GM23248 (cell line): ENCODE measurements around the gene PPP6R3. TPM values are rescaled to one million over a fixed set of nuclear protein-coding genes. Genes with fewer than 3 reads are reported as not detected.
"Not testable (repeated sequence)": the region's sequence is repeated elsewhere in the genome, so short reads cannot be mapped to it uniquely, and the experiment has no call there.

Experiments used
- DNase-seq: peaks from one replicate; pipeline ENCODE4 v3.0.0-alpha.2; 2015
- H2AFZ ChIP-seq: fragments of 200-600 bp; sonication (generic); 2 replicates; pipeline ENCODE4 v1.6.1; 2016; ENCODE audit warnings: antibody characterized with exemption
- H3F3A ChIP-seq: fragments of 200-600 bp; sonication (generic); 2 replicates; pipeline ENCODE4 v1.6.1; 2016; ENCODE audit warnings: mild to moderate bottlenecking, antibody characterized with exemption, mixed run types; ENCODE audit not compliant: insufficient read depth
- H3K27ac ChIP-seq: fragments of 200-600 bp; sonication (generic); 2 replicates; pipeline ENCODE4 v1.5.1; 2016; ENCODE audit warnings: mild to moderate bottlenecking
- H3K27me3 ChIP-seq: fragments of 200-600 bp; sonication (generic); replicated peaks from 2 replicates; pipeline ENCODE4 v1.6.1; 2016; ENCODE audit warnings: mild to moderate bottlenecking; ENCODE audit not compliant: insufficient read depth
- H3K36me3 ChIP-seq: fragments of 200-600 bp; sonication (generic); 2 replicates; pipeline ENCODE4 v1.6.1; 2016; ENCODE audit warnings: low read depth, mild to moderate bottlenecking
- H3K4me1 ChIP-seq: fragments of 200-600 bp; sonication (generic); 2 replicates; pipeline ENCODE4 v1.6.1; 2016; ENCODE audit warnings: mild to moderate bottlenecking; ENCODE audit not compliant: insufficient read depth
- H3K4me2 ChIP-seq: fragments of 200-600 bp; sonication (generic); one replicate; pipeline ENCODE4 v1.6.1; 2016; ENCODE audit warnings: mild to moderate bottlenecking; ENCODE audit not compliant: unreplicated experiment
- H3K4me3 ChIP-seq: fragments of 200-600 bp; sonication (generic); 2 replicates; pipeline ENCODE4 v1.5.1; 2016; ENCODE audit warnings: mild to moderate bottlenecking
- H3K79me2 ChIP-seq: fragments of 200-600 bp; sonication (generic); 2 replicates; pipeline ENCODE4 v1.6.1; 2016; ENCODE audit warnings: mild to moderate bottlenecking; ENCODE audit not compliant: insufficient read depth
- H3K9ac ChIP-seq: fragments of 200-600 bp; sonication (generic); 2 replicates; pipeline ENCODE4 v1.6.1; 2016; ENCODE audit warnings: mild to moderate bottlenecking
- H3K9me2 ChIP-seq: fragments of 200-600 bp; sonication (generic); 2 replicates; pipeline ENCODE4 v1.6.1; 2016; ENCODE audit warnings: mixed run types, mild to moderate bottlenecking, moderate library complexity; ENCODE audit not compliant: insufficient read depth
- H3K9me3 ChIP-seq: fragments of 200-600 bp; sonication (generic); one replicate; pipeline ENCODE4 v1.6.1; 2017; ENCODE audit warnings: low read depth
- H4K20me1 ChIP-seq: fragments of 200-600 bp; sonication (generic); 2 replicates; pipeline ENCODE4 v1.6.0; 2016; ENCODE audit not compliant: insufficient read depth
- EZH2 ChIP-seq: fragments of 200-600 bp; sonication (generic); IDR thresholded peaks from 2 replicates; pipeline ENCODE4 v1.6.1; 2018; ENCODE audit warnings: antibody characterized with exemption, mild to moderate bottlenecking; ENCODE audit not compliant: insufficient read depth, poor library complexity, severe bottlenecking
- EZH2phosphoT487 ChIP-seq: fragments of 200-600 bp; sonication (generic); IDR thresholded peaks from 2 replicates; pipeline ENCODE4 v1.6.1; 2018; ENCODE audit warnings: antibody characterized with exemption, moderate library complexity, mild to moderate bottlenecking, low read depth; ENCODE audit not compliant: insufficient read depth
- WGBS, 2 experiments: methylation state at CpG; one replicate each; pipeline ENCODE4 v1.1.6; 2015 to 2017; ENCODE audit warnings: low lambda C conversion rate in 2 of 2, low coverage in 1 of 2; ENCODE audit errors: missing lambda C conversion rate in 2 of 2; 5-methylcytosine and 5-hydroxymethylcytosine counted together
- in situ Hi-C: fragments of 300-500 bp; cut with MboI; formaldehyde crosslinking; loops from 2 replicates; pipeline ENCODE4 v1.15.0; 2020
- polyA plus RNA-seq: library from polyadenylated mRNA; unstranded; fragments of >200 nt; fragmentation: Nextera tagmentation; extraction: Ambion mirVana; gene quantifications from 2 replicates; pipeline ENCODE4 v1.2.1, GENCODE V29; 2016
- total RNA-seq: library from RNA; depleted of rRNA; stranded (reverse); fragments of >200 nt; shearing (Covaris generic); gene quantifications from 2 replicates; pipeline ENCODE4 v1.2.3, GENCODE V29; 2014

PPP6R3 gene
- total and polyA plus RNA-seq, 2 experiments from 2014 or later, result 47.5 to 96.0 TPM

GRCh38 chr11:68433541-68433940 lies 27.0 kb upstream of the PPP6R3 start:
- Histone ChIP-seq H3K4me2 (no peak overlapping the region), H3K36me3 (no peaks in the 10 kb centered on the region), H4K20me1 (no peaks in the 10 kb centered on the region), H3F3A (no peaks in the 10 kb centered on the region), H3K79me2 (no peaks in the 10 kb centered on the region), H3K27me3 (no peaks in the 10 kb centered on the region), H3K9ac (no peak overlapping the region), H3K4me3 (no peak overlapping the region), H3K4me1 (peaks cover 4% of the 10 kb centered on the region; the same call in 1 of the 2 replicates), H3K9me2 (no peaks in the 10 kb centered on the region), H3K9me3 (no peaks in the 10 kb centered on the region), H2AFZ (no peak overlapping the region), H3K27ac (no peak overlapping the region)
- TF ChIP-seq EZH2 (no peak), EZH2phosphoT487 (no peak)
- DNase-seq, result no peak
- in situ Hi-C loops, result no loop called here
- 88 to 91% methylated on average over 31 of the region's 31 CpGs for WGBS, 2 experiments

- H3K27me3 ChIP-seq, DNase-seq, H3K36me3 ChIP-seq, H4K20me1 ChIP-seq, H3K4me1 ChIP-seq, H2AFZ ChIP-seq, H3K27ac ChIP-seq, H3K79me2 ChIP-seq, H3K9ac ChIP-seq, H3K9me3 ChIP-seq, in situ Hi-C loops, H3K9me2 ChIP-seq, H3K4me3 ChIP-seq, H3K4me2 ChIP-seq, H3F3A ChIP-seq: not testable (repeated sequence)
- WGBS, 2 experiments, result 75 to 84% methylated on average over 5 of the region's 5 CpGs
Observed at GRCh38 chr11:68434159-68434558, 26.4 kb upstream of the PPP6R3 start.

GRCh38 chr11:68436162-68436888 lies 24.2 kb upstream of the PPP6R3 start:
- no peaks in the 10 kb centered on the region for H3K36me3 ChIP-seq
- no peaks in the 10 kb centered on the region for H4K20me1 ChIP-seq
- H3K79me2 ChIP-seq, result no peaks in the 10 kb centered on the region
- 75 to 76% methylated on average over 12 to 16 of the region's 16 CpGs for WGBS, 2 experiments
- TF ChIP-seq EZH2, result no peak
- no peak for TF ChIP-seq EZH2phosphoT487
- no peak overlapping the region for H3K27ac ChIP-seq
- H3K4me2 ChIP-seq, result no peak overlapping the region
- H3K9ac ChIP-seq, result no peak overlapping the region
- no peak overlapping the region for H2AFZ ChIP-seq
- H3K4me1 ChIP-seq, result peaks cover 4% of the 10 kb centered on the region; the same call in 1 of the 2 replicates
- no peak for DNase-seq
- H3K27me3 ChIP-seq, result no peaks in the 10 kb centered on the region
- no peak overlapping the region for H3K4me3 ChIP-seq
- H3K9me3 ChIP-seq, result no peaks in the 10 kb centered on the region
- H3F3A ChIP-seq, result no peaks in the 10 kb centered on the region
- in situ Hi-C loops, result no loop called here
- H3K9me2 ChIP-seq, result no peaks in the 10 kb centered on the region

- Histone ChIP-seq H2AFZ (peak overlapping the region; percentile 84), H3F3A (0 out of 2 replicates have a peak, but pooled peaks cover 6% of the 10 kb centered on the region), H3K36me3 (no peaks in the 10 kb centered on the region), H4K20me1 (no peaks in the 10 kb centered on the region), H3K9ac (0 out of 2 replicates have a peak overlapping the region, but pooled peaks have one; percentile 16), H3K27ac (peak overlapping the region; percentile 49), H3K4me1 (peaks cover 8% of the 10 kb centered on the region; the same call in 1 of the 2 replicates), H3K9me2 (no peaks in the 10 kb centered on the region), H3K4me2 (no peak overlapping the region), H3K9me3 (no peaks in the 10 kb centered on the region), H3K4me3 (no peak overlapping the region), H3K79me2 (no peaks in the 10 kb centered on the region), H3K27me3 (no peaks in the 10 kb centered on the region)
- in situ Hi-C loops, result no loop called here
- 79 to 80% methylated on average over 33 to 34 of the region's 34 CpGs for WGBS, 2 experiments
- no peak for TF ChIP-seq EZH2phosphoT487
- no peak for TF ChIP-seq EZH2
- DNase-seq, result peak; percentile 90
Observed at GRCh38 chr11:68436985-68437926, 23.3 kb upstream of the PPP6R3 start.
